ENCODE measurements around the gene STKLD1.

DNA sequence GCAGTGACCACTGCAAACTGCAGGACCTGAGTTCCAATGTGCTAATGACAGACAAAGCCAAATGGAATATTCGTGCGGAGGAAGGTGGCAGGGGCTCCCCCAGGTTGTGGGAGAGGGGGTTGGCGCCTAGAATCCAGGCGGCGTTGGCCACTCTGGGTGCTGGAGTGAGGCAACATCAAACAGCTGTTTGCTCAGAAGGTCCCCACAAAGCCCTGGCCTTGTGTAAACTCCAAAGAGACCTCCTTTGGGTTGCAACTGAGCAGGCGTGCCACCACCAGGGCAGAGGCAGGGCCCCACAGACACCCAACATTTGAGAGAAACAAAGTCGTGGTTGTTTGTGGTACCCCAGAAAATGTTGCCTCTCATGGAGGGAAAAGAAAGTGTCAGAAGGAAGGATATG lies 14.5 kb downstream of the STKLD1 start:
- no peak for TF ChIP-seq POLR2AphosphoS5 (IDR thresholded peaks at IDR 0.05)
- no peak for TF ChIP-seq CTCF (IDR thresholded peaks at IDR 0.05)
- no peak for TF ChIP-seq EP300 (IDR thresholded peaks at IDR 0.05; ENCODE audit: low read depth)
